Measurements from ENCODE around the gene FNDC4. TPM values are rescaled to one million over a fixed set of nuclear protein-coding genes. Genes with fewer than 3 reads are reported as not detected.

The FNDC4 gene
- total RNA-seq, 4 donors from 2014 or later = 4.7 to 8.0 (median 5.5) TPM

GRCh38 chr2:27471961-27472360 is 23.0 kb downstream of the FNDC4 start:
- H3K36me3 ChIP-seq = peaks cover 50% of the 10 kb centered on the region
- no peaks in the 10 kb centered on the region for H3K9me3 ChIP-seq
- H3K4me3 ChIP-seq = no peak overlapping the region
- H3K4me1 ChIP-seq = no peaks in the 10 kb centered on the region
- H3K27ac ChIP-seq = no peak overlapping the region
- WGBS = 91% methylated on average over 5 of the region's 5 CpGs
- TF ChIP-seq EP300 (IDR thresholded peaks at IDR 0.05) (no peak), POLR2AphosphoS5 (IDR thresholded peaks at IDR 0.05) (no peak), CTCF (IDR thresholded peaks at IDR 0.05) (no peak), POLR2A (IDR thresholded peaks at IDR 0.05) (no peak)
- no peaks in the 10 kb centered on the region for H3K27me3 ChIP-seq
- no peak for DNase-seq (ENCODE audit: low spot score in 2 of 2)

- Histone ChIP-seq H3K9me3 (no peaks in the 10 kb centered on the region), H3K27me3 (no peaks in the 10 kb centered on the region), H3K36me3 (peaks cover 36% of the 10 kb centered on the region), H3K27ac (no peak overlapping the region), H3K4me1 (no peaks in the 10 kb centered on the region), H3K4me3 (no peak overlapping the region)
- DNase-seq (ENCODE audit: low spot score in 2 of 2) = no peak
- TF ChIP-seq CTCF (IDR thresholded peaks at IDR 0.05) (no peak), POLR2A (IDR thresholded peaks at IDR 0.05) (no peak), EP300 (IDR thresholded peaks at IDR 0.05) (no peak), POLR2AphosphoS5 (IDR thresholded peaks at IDR 0.05) (no peak)
- WGBS = 95% methylated on average over 7 of the region's 7 CpGs
Observed at GRCh38 chr2:27464443-27464842, 30.6 kb downstream of the FNDC4 start.

- 85% methylated on average over 8 of the region's 8 CpGs for WGBS
- no peak for TF ChIP-seq POLR2AphosphoS5 (IDR thresholded peaks at IDR 0.05)
- TF ChIP-seq CTCF (IDR thresholded peaks at IDR 0.05) = no peak
- TF ChIP-seq POLR2A (IDR thresholded peaks at IDR 0.05) = no peak
- no peak for TF ChIP-seq EP300 (IDR thresholded peaks at IDR 0.05)
- Histone ChIP-seq H3K4me1 (no peaks in the 10 kb centered on the region), H3K36me3 (peaks cover 65% of the 10 kb centered on the region), H3K9me3 (no peaks in the 10 kb centered on the region), H3K27me3 (no peaks in the 10 kb centered on the region), H3K27ac (no peak overlapping the region), H3K4me3 (no peak overlapping the region)
- DNase-seq (ENCODE audit: low spot score in 2 of 2) = no peak
Observed at GRCh38 chr2:27461118-27461517, 33.9 kb downstream of the FNDC4 start.

GRCh38 chr2:27453968-27454367 is 41.0 kb downstream of the FNDC4 start:
- no peak overlapping the region for H3K4me3 ChIP-seq
- no peaks in the 10 kb centered on the region for H3K27me3 ChIP-seq
- no peaks in the 10 kb centered on the region for H3K9me3 ChIP-seq
- H3K27ac ChIP-seq = no peak overlapping the region
- no peak for TF ChIP-seq POLR2AphosphoS5 (IDR thresholded peaks at IDR 0.05)
- TF ChIP-seq CTCF (IDR thresholded peaks at IDR 0.05) = no peak
- TF ChIP-seq POLR2A (IDR thresholded peaks at IDR 0.05) = no peak
- TF ChIP-seq EP300 (IDR thresholded peaks at IDR 0.05) = no peak
- DNase-seq (ENCODE audit: low spot score in 2 of 2) = no peak
- no peaks in the 10 kb centered on the region for H3K4me1 ChIP-seq
- 91% methylated on average over 7 of the region's 7 CpGs for WGBS
- H3K36me3 ChIP-seq = peaks cover 87% of the 10 kb centered on the region

- DNase-seq (ENCODE audit: low spot score in 2 of 2) = no peak
- H3K4me1 ChIP-seq = peaks cover 3% of the 10 kb centered on the region
- TF ChIP-seq POLR2A (IDR thresholded peaks at IDR 0.05) (no peak), EP300 (IDR thresholded peaks at IDR 0.05) (no peak), CTCF (IDR thresholded peaks at IDR 0.05) (no peak), POLR2AphosphoS5 (IDR thresholded peaks at IDR 0.05) (no peak)
- 100% methylated on average over 1 of the region's 1 CpG for WGBS
- peaks cover 73% of the 10 kb centered on the region for H3K36me3 ChIP-seq
- H3K27ac ChIP-seq = no peak overlapping the region
- no peak overlapping the region for H3K4me3 ChIP-seq
- H3K27me3 ChIP-seq = no peaks in the 10 kb centered on the region
- H3K9me3 ChIP-seq = no peaks in the 10 kb centered on the region
Observed at GRCh38 chr2:27451095-27451494, 43.9 kb downstream of the FNDC4 start.

Data from suprapubic skin (tissue), 4 donors.